SK-N-SH (cell line): ENCODE measurements around the gene ZNRD2.

ENCODE experiments used
- CTCF ChIP-seq: fragments of 200-600 bp; sonication (generic); IDR thresholded peaks from 2 replicates; pipeline ENCODE4 v1.6.1; 2017; ENCODE audit warnings: antibody characterized with exemption, mild to moderate bottlenecking, moderate library complexity
- MAX ChIP-seq: IDR thresholded peaks from 2 replicates; pipeline ENCODE4 v1.4.0; 2012; ENCODE audit warnings: low read depth
- POLR2AphosphoS5 ChIP-seq: IDR thresholded peaks from 2 replicates; pipeline ENCODE4 v1.6.1; 2012; ENCODE audit warnings: low read depth, low read length

- no peak for TF ChIP-seq POLR2AphosphoS5
- TF ChIP-seq CTCF: no peak
- TF ChIP-seq MAX: no peak
Observed at GRCh38 chr11:65545853-65546216, 24.4 kb upstream of the ZNRD2 start.
